Fibroblast of lung (primary cell): ENCODE data around the gene ATRNL1. TPM values are rescaled to one million over a fixed set of nuclear protein-coding genes. Genes with fewer than 3 reads are reported as not detected.

Experiments used
- DNase-seq, 2 donors: peaks; one replicate each; pipeline versions ENCODE4 v3.0.0 to v3.0.0-alpha.2; 2010; ENCODE audit warnings: low read depth in 2 of 2
- H2AFZ ChIP-seq: 2 replicates; pipeline ENCODE4 v1.5.1; 2012; ENCODE audit warnings: low read length, control low read depth, inconsistent platforms
- H3K27ac ChIP-seq: 2 replicates; pipeline ENCODE4 v1.5.1; 2011; ENCODE audit warnings: low read length, control low read depth; ENCODE audit not compliant: insufficient read depth
- H3K27me3 ChIP-seq: 2 replicates; pipeline ENCODE4 v1.5.1; 2011; ENCODE audit warnings: mild to moderate bottlenecking, low read length; ENCODE audit not compliant: control insufficient read depth, insufficient read depth
- H3K36me3 ChIP-seq: 2 replicates; pipeline ENCODE4 v1.5.1; 2011; ENCODE audit warnings: low read length; ENCODE audit not compliant: control insufficient read depth, insufficient read depth
- H3K4me1 ChIP-seq: 2 replicates; pipeline ENCODE4 v1.5.1; 2011; ENCODE audit warnings: low read length; ENCODE audit not compliant: control insufficient read depth, insufficient read depth; ENCODE audit errors: extremely low read depth
- H3K4me2 ChIP-seq: 2 replicates; pipeline ENCODE4 v1.5.1; 2011; ENCODE audit warnings: low read length, control low read depth; ENCODE audit not compliant: insufficient read depth; ENCODE audit errors: extremely low read depth
- H3K4me3 ChIP-seq, 4 experiments: fragments of 200-600 bp in 1 of 4; sonication (generic) in 1 of 4; replicated peaks in 1 of 4; 2 replicates each; pipeline ENCODE4 v1.5.1; 2011 to 2016; ENCODE audit warnings: low read length in 4 of 4, low read depth in 3 of 4, mild to moderate bottlenecking in 3 of 4, control low read depth in 2 of 4, inconsistent platforms in 1 of 4, mixed read lengths in 1 of 4; ENCODE audit not compliant: insufficient read depth in 1 of 4; ENCODE audit errors: control extremely low read depth in 1 of 4
- H3K79me2 ChIP-seq: 2 replicates; pipeline ENCODE4 v1.5.1; 2012; ENCODE audit warnings: mild to moderate bottlenecking, low read length, inconsistent platforms; ENCODE audit not compliant: control insufficient read depth, insufficient read depth
- H3K9ac ChIP-seq: 2 replicates; pipeline ENCODE4 v1.5.1; 2011; ENCODE audit warnings: mild to moderate bottlenecking, low read length, control low read depth; ENCODE audit not compliant: insufficient read depth
- H3K9me3 ChIP-seq: 2 replicates; pipeline ENCODE4 v1.5.1; 2012; ENCODE audit warnings: low read depth, low read length; ENCODE audit not compliant: control insufficient read depth, insufficient read depth
- H4K20me1 ChIP-seq: 2 replicates; pipeline ENCODE4 v1.5.1; 2011; ENCODE audit warnings: low read length; ENCODE audit not compliant: control insufficient read depth, insufficient read depth; ENCODE audit errors: extremely low read depth
- CTCF ChIP-seq, 2 donors: IDR thresholded peaks in 1 of 2; conservative IDR thresholded peaks in 1 of 2; 1 replicate in 1 of 2; 2 replicates in 1 of 2; pipeline ENCODE4 v1.5.1; 2011 to 2012; ENCODE audit warnings: low read length in 2 of 2, control low read depth in 1 of 2, inconsistent platforms in 1 of 2, low read depth in 1 of 2, mild to moderate bottlenecking in 1 of 2
- EZH2 ChIP-seq: IDR thresholded peaks from 2 replicates; pipeline ENCODE4 v1.5.1; 2012; ENCODE audit warnings: low read length, control low read depth, mild to moderate bottlenecking; ENCODE audit errors: missing control alignments
- polyA plus RNA-seq, 2 donors: library from polyadenylated mRNA; depleted of rRNA in 1 of 2; stranded (reverse) in 1 of 2; unstranded in 1 of 2; fragments of >200 nt; gene quantifications; 2 replicates each; pipeline ENCODE4 v1.2.1, GENCODE V29; 2011 to 2012; ENCODE audit warnings: missing spikeins in 1 of 2
- total RNA-seq: library from RNA; depleted of rRNA; stranded (reverse); fragments of >200 nt; gene quantifications from 2 replicates; pipeline ENCODE4 v1.2.1, GENCODE V29; 2014

The ATRNL1 gene
- total and polyA plus RNA-seq, 2 donors (not counting 1 experiment from before 2014, with no cell fraction given): 0.33 TPM

GRCh38 chr10:115969591-115969990, 876.4 kb downstream of the ATRNL1 start:
- Histone ChIP-seq H3K36me3 (no peaks in the 10 kb centered on the region), H3K4me2 (no peak overlapping the region), H3K4me1 (no peaks in the 10 kb centered on the region), H3K27me3 (no peaks in the 10 kb centered on the region), H2AFZ (no peak overlapping the region), H4K20me1 (no peaks in the 10 kb centered on the region), H3K4me3 (no peak overlapping the region), H3K79me2 (no peaks in the 10 kb centered on the region), H3K9ac (no peak overlapping the region), H3K9me3 (no peaks in the 10 kb centered on the region), H3K27ac (no peak overlapping the region)
- no peak for DNase-seq
- TF ChIP-seq CTCF (conservative IDR thresholded peaks at IDR 0.05 in 1 of 2, IDR thresholded peaks at IDR 0.05 in 1 of 2; ENCODE audit: low read depth in 1 of 2, low read length in 2 of 2) (no peak), EZH2 (no peak)

- Histone ChIP-seq H3K4me2 (no peak overlapping the region), H3K27me3 (no peaks in the 10 kb centered on the region), H3K36me3 (no peaks in the 10 kb centered on the region), H2AFZ (no peak overlapping the region), H3K9me3 (no peaks in the 10 kb centered on the region), H3K4me3 (no peak overlapping the region), H3K4me1 (no peaks in the 10 kb centered on the region), H3K27ac (no peak overlapping the region), H4K20me1 (no peaks in the 10 kb centered on the region), H3K9ac (no peak overlapping the region), H3K79me2 (no peaks in the 10 kb centered on the region)
- DNase-seq: no peak
- TF ChIP-seq EZH2: no peak
- TF ChIP-seq CTCF (conservative IDR thresholded peaks at IDR 0.05 in 1 of 2, IDR thresholded peaks at IDR 0.05 in 1 of 2; ENCODE audit: low read depth in 1 of 2, low read length in 2 of 2): no peak
These were observed 878.8 kb downstream of the ATRNL1 start for GRCh38 chr10:115971921-115972320.

GRCh38 chr10:115972426-115972825, 879.3 kb downstream of the ATRNL1 start:
- Histone ChIP-seq H3K9ac (no peak overlapping the region), H3K4me2 (no peak overlapping the region), H4K20me1 (no peaks in the 10 kb centered on the region), H3K79me2 (no peaks in the 10 kb centered on the region), H3K36me3 (no peaks in the 10 kb centered on the region), H3K27ac (no peak overlapping the region), H3K9me3 (no peaks in the 10 kb centered on the region), H3K4me3 (no peak overlapping the region), H2AFZ (no peak overlapping the region), H3K27me3 (no peaks in the 10 kb centered on the region), H3K4me1 (no peaks in the 10 kb centered on the region)
- DNase-seq: no peak
- no peak for TF ChIP-seq EZH2
- TF ChIP-seq CTCF (conservative IDR thresholded peaks at IDR 0.05 in 1 of 2, IDR thresholded peaks at IDR 0.05 in 1 of 2; ENCODE audit: low read depth in 1 of 2, low read length in 2 of 2): no peak
